Posterior cingulate gyrus (tissue), 11 donors: ENCODE measurements around the gene IFNE.
A peak's percentile ranks its signal among the peaks of the same experiment; 100 is the strongest.
"Not testable (repeated sequence)": the region's sequence is repeated elsewhere in the genome, so short reads cannot be mapped to it uniquely, and the experiment has no call there.

Experiments
- DNase-seq, 10 donors: peaks; one replicate each; pipeline versions ENCODE4 v3.0.0 to v3.0.0-alpha.2; 2020 to 2021; ENCODE audit warnings: mixed read lengths in 3 of 10
- intact Hi-C: fragments of 100-400 bp; cut with DNase I; formaldehyde crosslinking; loops from one replicate; pipeline ENCODE4 v1.15.1; 2023

The IFNE gene

GRCh38 chr9:21502586-21502985 is 20.5 kb upstream of the IFNE start:
- DNase-seq: no peak
- intact Hi-C loops: no loop called here

- intact Hi-C loops: no loop called here
- DNase-seq: no peak
Measured at GRCh38 chr9:21499912-21500311, 17.8 kb upstream of the IFNE start.

- no peak for DNase-seq
- intact Hi-C loops: no loop called here
Measured at GRCh38 chr9:21491756-21492155, 9.6 kb upstream of the IFNE start.

GRCh38 chr9:21481470-21482056 is 550 bp downstream of the IFNE start:
- no peak for DNase-seq
- intact Hi-C loops: no loop called here

- intact Hi-C loops: no loop called here
- DNase-seq: no peak
Measured at GRCh38 chr9:21479152-21479702, 2.9 kb downstream of the IFNE start.

- DNase-seq: no peak
- intact Hi-C loops: no loop called here
Measured at GRCh38 chr9:21477466-21477865, 4.6 kb downstream of the IFNE start.

GRCh38 chr9:21473236-21473635 is 8.9 kb downstream of the IFNE start:
- intact Hi-C loops: no loop called here
- DNase-seq: no peak

- intact Hi-C loops: no loop called here
- DNase-seq: no peak
Measured at GRCh38 chr9:21470126-21470525, 12.0 kb downstream of the IFNE start.

- no peak for DNase-seq
- intact Hi-C loops: loop anchor here (1.0 kb wide), 1 partner anchor 323 kb away; no protein-coding TSS in a partner anchor
Measured at GRCh38 chr9:21465859-21466518, 16.1 kb downstream of the IFNE start.

GRCh38 chr9:21465138-21465537 is 17.0 kb downstream of the IFNE start:
- intact Hi-C loops: no loop called here
- DNase-seq: no peak

GRCh38 chr9:21461377-21461776 is 20.7 kb downstream of the IFNE start:
- intact Hi-C loops: no loop called here
- DNase-seq: no peak

- DNase-seq: no peak
- intact Hi-C loops: loop anchor here (5.0 kb wide), 1 partner anchor 138 kb away; no protein-coding TSS in a partner anchor
Measured at GRCh38 chr9:21455320-21455719, 26.8 kb downstream of the IFNE start.

- intact Hi-C loops: loop anchor here (5.0 kb wide), 1 partner anchor 127 kb away; no protein-coding TSS in a partner anchor
- no peak for DNase-seq
Measured at GRCh38 chr9:21454149-21454548, 28.0 kb downstream of the IFNE start.

GRCh38 chr9:21452681-21453080 is 29.4 kb downstream of the IFNE start:
- DNase-seq: peak in 1 of 10 donors; percentile 26
- intact Hi-C loops: loop anchor here (5.0 kb wide), 1 partner anchor 125 kb away; no protein-coding TSS in a partner anchor

GRCh38 chr9:21450733-21451394 is 31.2 kb downstream of the IFNE start:
- no peak for DNase-seq
- intact Hi-C loops: loop anchor here (5.0 kb wide), 1 partner anchor 124 kb away; no protein-coding TSS in a partner anchor

- DNase-seq, intact Hi-C loops: not testable (repeated sequence)
Measured at GRCh38 chr9:21449312-21449711, 32.8 kb downstream of the IFNE start.

- intact Hi-C loops: no loop called here
- DNase-seq: no peak
Measured at GRCh38 chr9:21443849-21444625, 38.1 kb downstream of the IFNE start.

GRCh38 chr9:21440139-21440538 is 42.0 kb downstream of the IFNE start, which contains the start of gene IFNA1:
IFNA1 (plus strand) TSS chr9:21440439; CDS start chr9:21440508, 69 bp downstream.
- intact Hi-C loops: no loop called here
- no peak for DNase-seq

GRCh38 chr9:21435015-21435383 is 47.1 kb downstream of the IFNE start:
- intact Hi-C loops, DNase-seq: not testable (repeated sequence)

GRCh38 chr9:21434202-21435014 is 47.7 kb downstream of the IFNE start:
- peak in 4 of 10 donors; percentile 25 to 82 (median 48) for DNase-seq
- intact Hi-C loops: no loop called here
